NCI-H1694 treated with DMSO at 0.1 percent for 48 hours (cell line): ENCODE results near the gene HBQ1.
"Not testable (repeated sequence)": the region's sequence is repeated elsewhere in the genome, so short reads cannot be mapped to it uniquely, and the experiment has no call there.

Source experiments
- DNase-seq: peaks from one replicate; lab custom pipeline; 2025; lab: John Stamatoyannopoulos, UW

Gene HBQ1

GRCh38 chr16:180101-180675, at the start of gene HBQ1:
TSS of gene HBQ1 (plus strand) at chr16:180459. CDS start at chr16:180487, 28 bp downstream.
- peak; percentile 5 for DNase-seq

- no peak for DNase-seq
These were observed 49.6 kb upstream of the HBQ1 start for GRCh38 chr16:130533-131173.

GRCh38 chr16:132120-132519, 48.1 kb upstream of the HBQ1 start:
- DNase-seq = no peak

- no peak for DNase-seq
These were observed 46.5 kb upstream of the HBQ1 start for GRCh38 chr16:133716-134115.

GRCh38 chr16:138049-138417, 42.2 kb upstream of the HBQ1 start:
- no peak for DNase-seq

GRCh38 chr16:140175-140857, 39.9 kb upstream of the HBQ1 start:
- no peak for DNase-seq

- DNase-seq = no peak
These were observed 37.8 kb upstream of the HBQ1 start for GRCh38 chr16:142405-142967.

GRCh38 chr16:143047-143446, 37.2 kb upstream of the HBQ1 start:
- DNase-seq = no peak

- DNase-seq = no peak
These were observed 36.8 kb upstream of the HBQ1 start for GRCh38 chr16:143456-143855.

- no peak for DNase-seq
These were observed 35.4 kb upstream of the HBQ1 start for GRCh38 chr16:144797-145252.

GRCh38 chr16:146646-147045, 33.6 kb upstream of the HBQ1 start:
- DNase-seq = no peak

- no peak for DNase-seq
These were observed 31.1 kb upstream of the HBQ1 start for GRCh38 chr16:149024-149660.

- DNase-seq = no peak
These were observed 27.8 kb upstream of the HBQ1 start, which contains the start of gene HBZ for GRCh38 chr16:152141-153128. TSS of gene HBZ (plus strand) at chr16:152644. CDS start at chr16:152910, 266 bp downstream.

GRCh38 chr16:153129-153521, 27.1 kb upstream of the HBQ1 start:
- not testable (repeated sequence) for DNase-seq

- not testable (repeated sequence) for DNase-seq
These were observed 26.6 kb upstream of the HBQ1 start for GRCh38 chr16:153550-154216.

GRCh38 chr16:154217-155030, 25.8 kb upstream of the HBQ1 start:
- DNase-seq = no peak

GRCh38 chr16:155031-155398, 25.2 kb upstream of the HBQ1 start:
- no peak for DNase-seq

- DNase-seq = no peak
These were observed 21.0 kb upstream of the HBQ1 start for GRCh38 chr16:159136-159849.

GRCh38 chr16:160242-160641, 20.0 kb upstream of the HBQ1 start:
- DNase-seq = not testable (repeated sequence)
